HG02759 (cell line): ENCODE results near the gene MAPKAP1.

Experiments used
- ATAC-seq: cut with Tn5 transposase; IDR thresholded peaks from one replicate; pipeline ENCODE4 v1.9.1; 2021; ENCODE audit warnings: mild to moderate bottlenecking, moderate library complexity; ENCODE audit not compliant: unreplicated experiment

The MAPKAP1 gene

DNA sequence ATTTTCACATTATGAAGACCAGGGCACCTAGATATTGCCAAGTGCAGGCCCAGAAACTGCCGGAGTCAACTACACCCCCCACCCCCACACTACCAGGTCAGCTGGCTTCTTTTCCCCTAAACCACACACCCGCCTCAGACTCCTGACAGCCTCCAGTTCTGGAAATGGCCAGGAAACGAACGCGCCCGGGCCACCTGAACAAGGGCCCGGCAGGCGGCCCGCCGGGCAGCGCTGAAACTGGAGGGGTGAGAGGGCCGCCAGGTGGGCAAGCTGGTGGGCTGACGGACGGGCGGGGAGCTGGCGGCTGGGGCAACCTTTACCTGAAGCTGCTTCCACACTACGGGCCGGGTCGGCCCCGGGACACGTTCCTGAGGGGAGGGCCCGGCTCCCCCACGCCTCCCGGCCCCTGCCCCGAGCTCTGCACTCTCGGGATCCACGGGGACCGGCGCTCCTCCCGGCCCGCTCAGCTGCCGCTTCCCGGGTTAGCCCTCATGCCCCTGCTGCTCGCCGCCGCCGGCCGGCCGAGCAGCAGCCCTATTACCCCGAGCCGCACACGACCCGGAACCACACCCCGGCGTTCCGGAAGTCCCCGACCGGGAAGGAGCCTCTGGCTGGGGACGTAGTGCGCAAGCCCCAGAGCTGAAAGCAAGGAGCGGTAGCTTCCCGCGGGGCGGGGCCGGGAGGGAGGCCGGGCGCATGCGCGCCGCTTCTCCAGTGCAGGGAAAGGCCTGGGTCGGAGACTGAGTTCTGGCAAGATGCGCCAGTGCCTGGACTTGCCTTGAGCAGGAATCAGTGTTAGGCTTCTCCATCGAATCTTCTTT, at the start of gene MAPKAP1:
TSS of gene MAPKAP1 (minus strand) at position 558 of the 821 bp plus-strand sequence. CDS start 34,634 bp downstream, outside the sequence.
- peak; percentile 98 for ATAC-seq

DNA sequence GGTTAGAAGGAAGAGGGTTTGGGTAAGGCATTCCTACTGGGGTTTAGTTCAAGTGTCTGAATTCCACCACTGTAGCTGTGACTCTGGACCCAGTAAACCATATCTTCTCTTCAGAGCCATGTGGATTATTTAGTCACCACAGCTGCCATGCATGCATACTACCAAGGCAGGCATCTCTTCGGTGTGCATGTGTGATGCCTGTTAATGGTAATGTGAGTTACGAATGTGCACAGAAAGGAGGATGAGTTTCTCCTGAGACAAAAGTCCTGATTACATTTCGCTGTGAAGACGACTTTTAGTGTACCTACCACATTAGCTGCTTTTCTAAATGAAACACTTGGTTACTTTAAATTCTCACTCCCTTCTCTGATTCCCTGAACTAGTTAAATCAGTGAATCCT, 49.5 kb upstream of the MAPKAP1 start:
- no peak for ATAC-seq

DNA sequence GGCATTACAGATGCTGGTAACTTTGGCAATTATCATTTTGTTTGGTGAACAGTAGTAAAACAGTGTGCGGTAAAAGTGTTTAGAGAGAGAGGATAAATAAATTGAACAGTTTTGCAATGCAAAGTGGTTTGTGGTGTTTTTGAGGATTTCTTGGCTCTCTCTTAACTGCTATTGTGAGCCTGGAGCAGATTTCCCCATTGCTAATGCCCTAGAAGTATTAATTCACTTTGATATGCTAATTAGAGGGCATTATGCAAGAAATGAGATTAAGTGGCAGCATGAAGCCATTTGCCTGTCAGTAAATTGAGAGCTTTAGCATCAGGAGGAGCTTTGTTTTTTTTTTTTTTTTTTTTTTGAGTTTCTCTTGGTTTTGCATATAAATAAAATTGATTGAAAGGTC, 48.3 kb upstream of the MAPKAP1 start:
- ATAC-seq = no peak

- ATAC-seq = no peak
Measured at GRCh38 chr9:125754096-125754495, 47.1 kb upstream of the MAPKAP1 start.

DNA sequence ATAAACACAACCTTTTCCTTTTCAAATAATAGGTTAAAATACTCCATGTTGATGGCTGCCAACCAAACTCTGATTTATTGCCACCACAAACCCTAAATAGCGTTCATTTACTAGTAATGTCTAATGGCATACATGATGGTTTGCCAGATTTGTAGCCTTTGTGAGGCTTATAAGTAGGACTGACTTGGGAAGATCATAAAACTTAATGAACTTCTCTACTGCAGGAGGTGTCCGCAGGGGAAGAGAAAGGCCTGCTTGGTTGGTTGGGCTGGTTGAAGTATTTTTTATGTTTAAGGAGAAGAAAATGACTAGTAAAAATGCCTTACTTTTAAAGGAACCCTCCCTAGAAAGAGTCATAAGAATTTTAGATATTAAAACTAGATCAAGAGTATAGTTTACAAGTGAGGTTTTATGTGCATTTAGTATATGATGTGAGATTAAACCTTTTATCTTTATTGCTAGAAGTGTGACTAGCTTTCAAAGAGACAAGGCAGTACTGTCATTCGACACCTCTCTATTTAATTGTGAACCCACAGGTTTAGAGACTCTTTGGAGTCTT, 45.1 kb upstream of the MAPKAP1 start:
- ATAC-seq = no peak

DNA sequence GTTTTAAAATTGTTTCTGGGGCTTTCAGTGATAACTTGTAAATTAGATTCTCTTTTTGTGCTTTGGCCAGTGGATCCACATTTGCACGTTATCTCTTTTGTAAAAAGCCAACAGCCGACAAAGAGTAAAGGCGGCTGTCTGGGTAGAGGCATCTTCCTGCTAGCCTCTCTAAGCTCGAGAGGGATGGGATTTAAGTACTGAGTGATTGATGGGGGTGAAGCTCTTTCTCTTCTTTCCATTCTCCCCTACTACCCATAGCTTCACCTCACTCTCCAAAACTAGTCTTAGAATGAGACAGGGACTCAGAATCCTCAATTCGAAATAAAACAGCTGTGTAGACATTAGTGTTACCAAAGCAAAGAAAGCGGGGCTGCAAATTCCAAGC, 43.6 kb upstream of the MAPKAP1 start:
- no peak for ATAC-seq

DNA sequence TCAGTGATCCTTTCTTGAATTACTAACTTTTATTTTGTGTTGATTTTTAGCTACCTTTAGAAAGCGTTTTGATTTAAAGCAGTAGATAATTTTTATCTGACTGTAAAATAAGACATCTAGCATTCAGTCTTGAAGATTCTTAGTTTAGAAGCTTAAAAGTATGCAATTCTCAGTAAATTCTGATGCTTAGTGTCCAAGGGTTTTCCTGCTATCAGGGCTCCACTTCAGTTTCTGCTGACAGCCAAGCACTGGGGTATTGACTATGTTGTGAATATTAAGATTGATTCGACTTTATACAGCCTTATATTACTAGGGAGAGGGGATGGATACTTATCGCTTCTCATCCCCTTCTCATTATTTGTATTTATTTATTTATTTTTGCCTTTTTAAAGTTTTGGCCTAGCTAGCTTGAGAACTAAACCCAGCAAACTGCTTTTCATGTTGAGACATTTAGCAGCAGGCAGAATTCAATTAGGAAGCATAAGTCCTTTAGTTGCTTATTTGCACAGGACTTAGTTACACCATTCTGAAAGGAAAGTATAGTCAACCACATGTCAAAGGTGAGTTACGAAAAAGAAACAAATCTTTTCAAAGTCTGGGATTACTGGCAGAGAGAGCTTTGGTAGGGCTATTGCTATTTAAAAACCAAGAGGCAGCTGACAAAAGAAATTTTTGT, 43.1 kb upstream of the MAPKAP1 start:
- no peak for ATAC-seq

- no peak for ATAC-seq
Measured at GRCh38 chr9:125749287-125749935, 42.4 kb upstream of the MAPKAP1 start.

DNA sequence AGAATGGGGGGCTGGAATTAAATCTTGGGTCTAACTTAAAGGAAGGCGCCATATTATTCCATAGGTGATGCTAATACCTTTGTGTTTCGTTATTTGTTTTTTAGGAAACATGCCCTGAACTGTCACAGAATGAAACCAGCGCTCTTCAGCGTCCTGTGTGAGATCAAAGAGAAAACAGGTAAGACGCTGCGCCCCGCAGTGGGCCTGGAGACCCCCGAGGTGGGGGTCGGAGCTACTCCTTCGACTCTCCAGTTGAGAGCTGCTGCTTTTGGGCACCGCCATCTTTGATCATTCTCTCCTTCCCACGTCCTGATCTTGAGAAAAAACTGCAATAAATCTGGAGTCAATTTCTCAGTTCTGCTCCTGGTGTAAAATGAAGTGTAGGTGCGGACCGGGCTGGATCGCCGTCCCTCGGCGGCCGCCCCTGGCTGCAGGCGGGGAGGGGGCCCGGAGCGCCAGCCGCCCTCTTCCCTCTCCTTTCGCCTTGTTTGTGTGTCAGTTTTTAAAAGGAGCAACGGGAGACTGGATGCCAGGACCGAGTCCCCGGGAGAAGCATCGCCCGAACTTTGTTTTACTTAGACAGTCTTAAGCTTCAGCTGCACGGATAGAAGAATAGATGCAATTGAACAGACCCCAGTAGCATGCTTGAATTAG, 41.6 kb upstream of the MAPKAP1 start:
- no peak for ATAC-seq

- ATAC-seq = no peak
Measured at GRCh38 chr9:125747765-125748445, 40.9 kb upstream of the MAPKAP1 start.

DNA sequence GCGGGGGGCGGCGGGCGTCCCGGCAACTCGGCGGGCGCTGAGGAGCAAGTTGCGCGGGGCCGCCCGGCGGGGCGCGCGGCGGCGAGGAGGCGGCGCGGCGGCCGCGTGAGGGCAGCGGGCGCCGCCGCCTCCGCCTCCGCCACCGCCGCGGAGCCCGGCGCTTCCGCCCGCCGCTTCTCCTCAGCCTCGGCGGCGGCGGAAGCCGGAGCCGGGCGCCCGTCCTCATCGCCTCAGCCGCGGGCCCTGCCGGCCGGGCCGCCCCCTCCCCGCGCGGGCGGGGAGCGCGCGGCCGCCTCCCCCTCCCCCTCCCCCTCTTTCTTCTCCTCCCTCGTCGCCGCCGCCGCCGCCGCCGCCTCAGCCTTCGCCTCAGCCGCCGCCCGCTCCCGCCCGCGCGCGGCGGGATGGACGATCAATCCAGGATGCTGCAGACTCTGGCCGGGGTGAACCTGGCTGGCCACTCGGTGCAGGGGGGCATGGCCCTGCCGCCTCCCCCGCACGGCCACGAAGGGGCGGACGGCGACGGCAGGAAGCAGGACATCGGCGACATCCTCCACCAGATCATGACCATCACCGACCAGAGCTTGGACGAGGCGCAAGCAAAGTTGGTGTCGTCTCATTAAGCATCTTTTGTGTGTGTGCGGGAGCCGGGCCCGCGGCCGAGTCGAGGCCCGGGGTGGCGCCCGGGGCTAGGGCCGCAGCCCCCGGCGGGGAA, 40.2 kb upstream of the MAPKAP1 start, which contains the start of gene PBX3:
TSS of gene PBX3 (plus strand) at position 321 of the 712 bp plus-strand sequence.
- ATAC-seq = peak; percentile 23

GRCh38 chr9:125746774-125747052, 39.7 kb upstream of the MAPKAP1 start:
- no peak for ATAC-seq

GRCh38 chr9:125746017-125746773, 39.2 kb upstream of the MAPKAP1 start:
- peak; percentile 67 for ATAC-seq

GRCh38 chr9:125745682-125746016, 38.6 kb upstream of the MAPKAP1 start:
- ATAC-seq = no peak

DNA sequence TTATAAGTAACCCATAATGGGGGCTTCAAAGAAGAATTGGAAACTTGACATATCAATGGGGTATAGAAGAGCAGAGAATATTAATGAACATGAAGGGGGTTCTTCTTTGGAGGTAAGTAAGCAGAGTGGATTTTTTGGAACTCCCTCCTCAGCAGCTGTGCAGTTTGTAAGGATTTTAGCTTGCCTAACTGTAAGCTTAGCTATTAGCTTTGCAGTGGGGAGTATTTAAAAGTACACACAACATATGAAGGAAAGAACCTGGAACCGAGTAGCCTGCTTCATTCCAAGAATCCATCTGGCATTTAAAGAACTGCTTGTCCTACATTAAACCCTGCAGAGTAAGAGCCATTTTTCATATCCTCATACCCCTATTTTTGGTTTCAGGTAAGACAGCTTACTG, 38.0 kb upstream of the MAPKAP1 start:
- no peak for ATAC-seq

DNA sequence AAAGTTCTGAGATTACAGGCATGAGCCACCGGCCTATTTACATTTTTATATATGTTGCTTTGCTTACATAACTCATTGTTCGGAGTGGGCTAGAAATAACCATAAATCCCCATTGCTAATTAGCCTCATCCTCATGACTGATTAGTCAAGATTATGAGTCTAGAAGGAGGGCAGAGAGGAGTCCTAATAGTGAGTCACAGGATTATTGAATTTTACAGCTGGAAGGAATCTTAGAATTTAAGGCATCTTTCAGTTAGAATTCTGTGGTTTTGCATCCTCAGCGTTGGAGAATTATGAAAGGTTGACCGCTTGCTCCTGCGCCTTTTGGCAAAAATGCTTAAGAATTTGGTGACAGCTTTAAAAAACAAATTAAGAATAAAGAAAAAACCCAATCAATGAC, 37.6 kb upstream of the MAPKAP1 start:
- no peak for ATAC-seq

GRCh38 chr9:125743682-125744428, 36.8 kb upstream of the MAPKAP1 start:
- no peak for ATAC-seq

DNA sequence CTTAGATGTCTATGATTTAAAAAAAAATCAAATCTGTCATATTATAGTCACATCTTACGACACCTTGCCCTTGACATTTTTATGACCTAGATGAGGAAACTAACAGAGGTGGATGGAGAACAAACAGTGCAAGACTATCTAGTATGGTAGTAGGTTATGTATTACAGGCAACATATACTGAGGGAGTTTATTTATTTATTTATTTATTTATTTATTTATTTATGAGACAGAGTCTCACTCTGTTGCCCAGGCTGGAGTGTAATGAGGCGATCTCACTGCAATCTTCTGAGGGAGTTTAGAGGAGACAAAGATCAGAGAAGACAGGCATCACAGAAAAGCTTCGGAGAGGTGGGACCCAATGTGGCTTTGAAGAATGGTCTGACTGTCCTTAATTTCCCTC, 35.6 kb upstream of the MAPKAP1 start:
- ATAC-seq = no peak

DNA sequence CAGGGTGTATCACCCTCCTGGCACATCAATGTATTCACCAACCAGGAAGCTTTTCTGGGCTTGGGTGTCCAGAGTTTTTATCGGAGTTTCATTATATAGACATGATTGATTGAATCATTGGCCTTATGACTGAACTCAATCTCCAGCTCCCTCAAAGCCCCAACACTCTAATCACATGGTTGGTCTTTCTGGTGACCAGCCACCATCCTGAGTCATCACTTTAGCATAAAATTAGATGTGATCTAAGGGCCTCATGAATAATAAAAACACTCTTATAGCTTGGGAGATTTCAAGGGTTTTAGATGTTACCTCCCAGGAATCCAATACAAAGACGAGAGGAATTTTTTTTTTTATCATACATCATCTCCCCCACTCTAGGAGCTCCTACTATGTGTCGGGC, 32.4 kb upstream of the MAPKAP1 start:
- ATAC-seq = no peak
